GM23248 (cell line): ENCODE results near the gene IL17C.

ENCODE experiments used
- EZH2 ChIP-seq: fragments of 200-600 bp; sonication (generic); IDR thresholded peaks from 2 replicates; pipeline ENCODE4 v1.6.1; 2018; ENCODE audit warnings: antibody characterized with exemption, mild to moderate bottlenecking; ENCODE audit not compliant: insufficient read depth, poor library complexity, severe bottlenecking
- EZH2phosphoT487 ChIP-seq: fragments of 200-600 bp; sonication (generic); IDR thresholded peaks from 2 replicates; pipeline ENCODE4 v1.6.1; 2018; ENCODE audit warnings: antibody characterized with exemption, moderate library complexity, mild to moderate bottlenecking, low read depth; ENCODE audit not compliant: insufficient read depth

DNA sequence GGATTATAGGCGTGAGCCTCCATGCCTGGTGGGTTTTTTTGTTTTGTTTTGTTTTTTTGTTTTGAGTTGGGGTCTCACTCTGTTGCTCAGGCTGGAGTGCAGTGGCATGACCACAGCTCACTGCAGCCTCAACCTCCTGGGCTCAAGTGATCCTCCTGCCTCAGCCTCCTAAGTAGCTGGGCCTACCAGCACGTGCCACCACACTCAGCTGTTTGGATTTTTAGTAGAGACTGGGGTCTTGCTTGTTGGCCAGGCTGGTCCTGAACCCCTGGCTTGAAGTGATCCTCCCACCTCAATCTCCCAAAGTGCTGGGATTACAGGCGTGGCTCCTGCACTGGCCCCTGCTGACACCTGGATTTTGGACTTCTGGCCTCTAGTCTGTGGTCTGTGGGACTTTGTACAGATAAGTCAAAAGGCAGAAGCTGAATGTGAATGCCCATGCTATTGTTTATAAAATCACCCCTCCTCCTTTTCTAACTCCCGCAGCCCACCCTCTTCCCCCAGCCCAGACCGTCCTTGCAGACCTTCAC lies 42.2 kb downstream of the IL17C start:
- no peak for TF ChIP-seq EZH2
- TF ChIP-seq EZH2phosphoT487 = no peak
